Measurements from ENCODE around the gene SDE2.

- TF ChIP-seq YY1 (IDR thresholded peaks at IDR 0.05; ENCODE audit: insufficient read depth, insufficient read length) (no peak), SUZ12 (IDR thresholded peaks at IDR 0.05; ENCODE audit: extremely low read depth, insufficient read depth, insufficient read length) (no peak)
Measured at GRCh38 chr1:225934711-225935110, 64.4 kb downstream of the SDE2 start.

Measured in NT2/D1 (cell line).